PFSK-1 (cell line): Measurements from ENCODE around the gene ANTXR1.

Experiments
- POLR2AphosphoS5 ChIP-seq: IDR thresholded peaks from 2 replicates; pipeline ENCODE4 v1.6.1; 2012; ENCODE audit warnings: low read depth, mild to moderate bottlenecking, control low read depth, low read length, moderate library complexity
- SIN3A ChIP-seq: IDR thresholded peaks from 2 replicates; pipeline ENCODE4 v1.6.1; 2012; ENCODE audit warnings: mild to moderate bottlenecking, low read length, moderate library complexity, borderline replicate concordance; ENCODE audit not compliant: insufficient read depth

- TF ChIP-seq POLR2AphosphoS5 (no peak), SIN3A (no peak)
These were observed 62.5 kb downstream of the ANTXR1 start for GRCh38 chr2:69075486-69075885.
